Neuronal stem cell (in vitro differentiated cells): ENCODE results near the gene CD177. TPM values are rescaled to one million over a fixed set of nuclear protein-coding genes. Genes with fewer than 3 reads are reported as not detected.

Experiments
- DNase-seq: peaks from one replicate; pipeline ENCODE4 v3.0.0-alpha.2; 2013; ENCODE audit warnings: low spot score
- H2AFZ ChIP-seq: one replicate; pipeline ENCODE4 v1.6.1; 2013; ENCODE audit warnings: mild to moderate bottlenecking, low read length, inconsistent platforms
- H2AK5ac ChIP-seq: 2 replicates; pipeline ENCODE4 v1.6.1; 2013; ENCODE audit warnings: low read depth, mild to moderate bottlenecking, inconsistent platforms, low read length, moderate library complexity, mixed read lengths
- H2BK120ac ChIP-seq: 2 replicates; pipeline ENCODE4 v1.6.1; 2013; ENCODE audit warnings: low read depth, mild to moderate bottlenecking, inconsistent platforms, low read length, moderate library complexity, mixed read lengths
- H2BK12ac ChIP-seq: one replicate; pipeline ENCODE4 v1.6.1; 2013; ENCODE audit warnings: low read length, inconsistent platforms
- H2BK15ac ChIP-seq: 2 replicates; pipeline ENCODE4 v1.6.1; 2013; ENCODE audit warnings: mild to moderate bottlenecking, low read length, inconsistent platforms, mixed read lengths
- H2BK5ac ChIP-seq: one replicate; pipeline ENCODE4 v1.6.1; 2013; ENCODE audit warnings: inconsistent platforms, mild to moderate bottlenecking, low read length, moderate library complexity
- H3K14ac ChIP-seq: one replicate; pipeline ENCODE4 v1.6.1; 2013; ENCODE audit warnings: low read length, inconsistent platforms
- H3K18ac ChIP-seq: 2 replicates; pipeline ENCODE4 v1.6.1; 2013; ENCODE audit warnings: low read length, inconsistent platforms
- H3K23ac ChIP-seq: 2 replicates; pipeline ENCODE4 v1.6.1; 2013; ENCODE audit warnings: low read depth, mild to moderate bottlenecking, mixed read lengths, low read length, inconsistent platforms; ENCODE audit not compliant: poor library complexity
- H3K27ac ChIP-seq: replicated peaks from 3 replicates; pipeline ENCODE4 v1.5.1; 2013; ENCODE audit warnings: low read length, inconsistent platforms
- H3K27me3 ChIP-seq, 3 experiments: 2 replicates each; pipeline ENCODE4 v1.6.1; 2013; ENCODE audit warnings: low read length in 3 of 3, mild to moderate bottlenecking in 2 of 3, inconsistent platforms in 1 of 3, low read depth in 1 of 3, mixed read lengths in 1 of 3, moderate library complexity in 1 of 3; ENCODE audit not compliant: control insufficient read depth in 3 of 3, insufficient read depth in 3 of 3
- H3K36me3 ChIP-seq, 2 donors: replicated peaks in 1 of 2; 2 replicates each; pipeline ENCODE4 v1.6.1; 2013; ENCODE audit warnings: low read length in 2 of 2; ENCODE audit not compliant: control insufficient read depth in 2 of 2, insufficient read depth in 2 of 2
- H3K4ac ChIP-seq: 2 replicates; pipeline ENCODE4 v1.6.1; 2013; ENCODE audit warnings: inconsistent platforms, mild to moderate bottlenecking, low read length, moderate library complexity
- H3K4me1 ChIP-seq, 2 donors: 1 replicate in 1 of 2; 2 replicates in 1 of 2; pipeline ENCODE4 v1.6.1; 2013; ENCODE audit warnings: low read length in 2 of 2, low read depth in 1 of 2; ENCODE audit not compliant: control insufficient read depth in 2 of 2, insufficient read depth in 1 of 2
- H3K4me2 ChIP-seq: one replicate; pipeline ENCODE4 v1.6.1; 2013; ENCODE audit warnings: mild to moderate bottlenecking, low read length, inconsistent platforms; ENCODE audit not compliant: insufficient read depth, poor library complexity, severe bottlenecking
- H3K4me3 ChIP-seq, 2 donors: 2 replicates each; pipeline ENCODE4 v1.5.1; 2013; ENCODE audit warnings: low read length in 2 of 2, mild to moderate bottlenecking in 2 of 2, inconsistent platforms in 1 of 2, moderate library complexity in 1 of 2
- H3K79me1 ChIP-seq: one replicate; pipeline ENCODE4 v1.6.1; 2013; ENCODE audit warnings: low read depth, mild to moderate bottlenecking, inconsistent platforms, low read length, moderate library complexity
- H3K9ac ChIP-seq: one replicate; pipeline ENCODE4 v1.6.1; 2013; ENCODE audit warnings: mild to moderate bottlenecking, low read depth, low read length, inconsistent platforms; ENCODE audit not compliant: poor library complexity
- H3K9me3 ChIP-seq, 2 donors: replicated peaks in 1 of 2; 2 replicates each; pipeline versions ENCODE3 to v1.6.1; 2013; ENCODE audit warnings: low read length in 2 of 2, mild to moderate bottlenecking in 2 of 2, inconsistent platforms in 1 of 2, low read depth in 1 of 2, mixed read lengths in 1 of 2, moderate library complexity in 1 of 2; ENCODE audit not compliant: control insufficient read depth in 2 of 2, insufficient read depth in 1 of 2
- H4K8ac ChIP-seq: one replicate; pipeline ENCODE4 v1.6.1; 2013; ENCODE audit warnings: low read depth, mild to moderate bottlenecking, inconsistent platforms, low read length, moderate library complexity
- H4K91ac ChIP-seq: one replicate; pipeline ENCODE4 v1.6.1; 2013; ENCODE audit warnings: low read length, low read depth, mild to moderate bottlenecking, inconsistent platforms; ENCODE audit not compliant: poor library complexity
- WGBS, 2 donors: extraction: QIAGEN DNeasy Blood & Tissue Kit; methylation state at CpG; one replicate each; pipeline ENCODE4 v1.1.7; 2013; ENCODE audit warnings: missing lambda C conversion rate in 2 of 2, mixed read lengths in 1 of 2; ENCODE audit not compliant: insufficient read length in 2 of 2, insufficient replicate concordance in 1 of 2; ENCODE audit errors: extremely low coverage in 2 of 2; 5-methylcytosine and 5-hydroxymethylcytosine counted together
- polyA plus RNA-seq, 2 experiments: library from polyadenylated mRNA; stranded (reverse); fragments of 200-250 nt; gene quantifications; one replicate each; pipeline ENCODE4 v1.2.3, GENCODE V29; 2013

The CD177 gene, protein sequence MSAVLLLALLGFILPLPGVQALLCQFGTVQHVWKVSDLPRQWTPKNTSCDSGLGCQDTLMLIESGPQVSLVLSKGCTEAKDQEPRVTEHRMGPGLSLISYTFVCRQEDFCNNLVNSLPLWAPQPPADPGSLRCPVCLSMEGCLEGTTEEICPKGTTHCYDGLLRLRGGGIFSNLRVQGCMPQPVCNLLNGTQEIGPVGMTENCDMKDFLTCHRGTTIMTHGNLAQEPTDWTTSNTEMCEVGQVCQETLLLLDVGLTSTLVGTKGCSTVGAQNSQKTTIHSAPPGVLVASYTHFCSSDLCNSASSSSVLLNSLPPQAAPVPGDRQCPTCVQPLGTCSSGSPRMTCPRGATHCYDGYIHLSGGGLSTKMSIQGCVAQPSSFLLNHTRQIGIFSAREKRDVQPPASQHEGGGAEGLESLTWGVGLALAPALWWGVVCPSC
- 0.24 TPM for polyA plus RNA-seq (2013, experiment 1 of 2)
- polyA plus RNA-seq (2013, experiment 2 of 2), result 0.18 TPM

- Histone ChIP-seq H3K4ac (no peak within 1 kb of the TSS), H2AFZ (peak within 1 kb of the TSS; percentile 56), H2BK120ac (no peak within 1 kb of the TSS), H3K9me3 (no peaks in the 10 kb centered on the region), H3K27ac (no peak within 1 kb of the TSS), H3K9ac (peak within 1 kb of the TSS; percentile 75), H3K14ac (peak within 1 kb of the TSS; percentile 25), H4K8ac (peak within 1 kb of the TSS; percentile 65), H2AK5ac (no peak within 1 kb of the TSS), H4K91ac (no peak within 1 kb of the TSS), H3K18ac (peak within 1 kb of the TSS; percentile 94), H3K36me3 (no peaks in the 10 kb centered on the region), H3K23ac (peak within 1 kb of the TSS; percentile 25), H3K27me3 (peaks cover 0 to 29% (median 6%) of the 10 kb centered on the region in 3 experiments), H2BK15ac (peak within 1 kb of the TSS; percentile 9), H3K79me1 (no peaks in the 10 kb centered on the region), H2BK5ac (peak within 1 kb of the TSS; percentile 21), H3K4me2 (peak within 1 kb of the TSS; percentile 95), H2BK12ac (no peak within 1 kb of the TSS), H3K4me3 (peak within 1 kb of the TSS in 1 of 2 donors; percentile 74), H3K4me1 (peaks cover 0 to 4% of the 10 kb centered on the region in 2 donors)
- no CpG with 5 or more reads among the region's 27 CpGs for WGBS, 2 donors
- DNase-seq, result peak; percentile 3
Observed at GRCh38 chr19:43353606-43354304, at the start of gene CD177. TSS of gene CD177 (plus strand) at chr19:43353686. CDS start at chr19:43353715, 29 bp downstream.

GRCh38 chr19:43305642-43306041 is 47.8 kb upstream of the CD177 start:
- Histone ChIP-seq H3K27ac (no peak overlapping the region), H3K23ac (no peak overlapping the region), H4K8ac (no peak overlapping the region), H3K9ac (no peak overlapping the region), H4K91ac (no peak overlapping the region), H2BK120ac (no peak overlapping the region), H2BK15ac (no peak overlapping the region), H3K9me3 (peaks cover 0 to 52% of the 10 kb centered on the region in 2 donors), H3K14ac (no peak overlapping the region), H3K36me3 (no peaks in the 10 kb centered on the region), H3K79me1 (no peaks in the 10 kb centered on the region), H3K4me2 (no peak overlapping the region), H3K27me3 (no peaks in the 10 kb centered on the region), H3K4ac (no peak overlapping the region), H3K4me1 (no peaks in the 10 kb centered on the region), H2AK5ac (no peak overlapping the region), H3K4me3 (no peak overlapping the region), H2AFZ (no peak overlapping the region), H3K18ac (no peak overlapping the region), H2BK5ac (no peak overlapping the region), H2BK12ac (no peak overlapping the region)
- no CpG with 5 or more reads among the region's 5 CpGs for WGBS, 2 donors
- no peak for DNase-seq

DNA sequence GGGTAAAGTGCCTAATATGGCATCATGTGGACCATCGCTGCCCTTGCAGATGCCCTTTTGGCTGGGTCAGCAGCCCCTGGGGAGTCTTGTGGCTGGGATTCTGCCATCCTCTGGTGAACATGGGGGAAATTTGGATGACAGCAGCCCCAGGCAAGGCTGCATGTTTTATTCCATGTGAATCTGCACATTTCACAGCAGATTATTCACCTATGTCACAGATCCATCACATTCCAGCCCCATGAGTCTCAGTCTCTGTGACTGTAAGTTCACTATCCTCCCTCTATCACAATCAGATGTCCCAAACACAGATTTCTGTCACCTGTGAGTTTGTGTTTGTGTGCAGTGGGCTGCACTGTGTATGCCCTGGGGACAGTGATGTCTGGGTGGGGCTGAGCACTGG is 47.4 kb upstream of the CD177 start:
- Histone ChIP-seq H3K4ac (no peak overlapping the region), H3K27ac (no peak overlapping the region), H2BK15ac (no peak overlapping the region), H3K27me3 (no peaks in the 10 kb centered on the region), H3K9me3 (peaks cover 0 to 51% of the 10 kb centered on the region in 2 donors), H3K4me3 (no peak overlapping the region), H2AFZ (no peak overlapping the region), H3K79me1 (no peaks in the 10 kb centered on the region), H2AK5ac (no peak overlapping the region), H3K18ac (no peak overlapping the region), H4K91ac (no peak overlapping the region), H2BK120ac (no peak overlapping the region), H3K4me1 (no peaks in the 10 kb centered on the region), H3K14ac (no peak overlapping the region), H3K36me3 (no peaks in the 10 kb centered on the region), H2BK12ac (no peak overlapping the region), H2BK5ac (no peak overlapping the region), H3K23ac (no peak overlapping the region), H3K4me2 (no peak overlapping the region), H3K9ac (no peak overlapping the region), H4K8ac (no peak overlapping the region)
- WGBS, 2 donors, result no CpG with 5 or more reads among the region's 1 CpG
- DNase-seq, result no peak

DNA sequence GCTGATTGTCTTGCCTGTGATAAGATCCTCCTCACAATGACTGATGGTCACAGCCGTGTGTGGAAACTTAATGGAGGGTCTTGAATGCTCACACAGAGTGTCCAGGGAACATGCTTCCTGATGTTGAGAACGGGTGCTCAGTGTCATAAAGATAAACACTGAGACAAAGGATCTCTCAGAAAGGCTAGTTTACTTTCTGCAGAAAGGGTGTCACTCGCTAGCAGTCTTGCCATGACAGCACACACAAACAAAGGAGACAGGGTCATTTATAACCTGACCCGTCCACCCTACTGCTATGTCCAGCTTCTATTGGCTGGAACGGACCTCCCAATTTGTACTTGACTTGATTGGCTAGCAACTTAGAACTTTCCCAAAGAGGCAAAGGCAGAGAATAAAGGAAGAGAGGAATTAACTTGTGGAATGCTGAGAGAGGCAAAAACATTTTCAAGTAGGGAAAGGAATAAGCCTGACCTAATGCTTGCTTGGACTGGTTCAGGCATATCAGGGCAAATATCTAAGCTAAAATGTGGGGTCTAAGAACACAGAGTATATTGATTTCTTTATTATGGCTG is 45.2 kb upstream of the CD177 start:
- no peak for DNase-seq
- Histone ChIP-seq H3K4me1 (no peaks in the 10 kb centered on the region), H2AFZ (no peak overlapping the region), H3K9ac (no peak overlapping the region), H2BK5ac (no peak overlapping the region), H2BK15ac (no peak overlapping the region), H4K8ac (no peak overlapping the region), H3K4ac (no peak overlapping the region), H3K27ac (no peak overlapping the region), H2BK12ac (no peak overlapping the region), H3K4me3 (no peak overlapping the region), H2AK5ac (no peak overlapping the region), H3K9me3 (peaks cover 0 to 41% of the 10 kb centered on the region in 2 donors), H3K14ac (no peak overlapping the region), H3K36me3 (no peaks in the 10 kb centered on the region), H4K91ac (no peak overlapping the region), H3K4me2 (no peak overlapping the region), H2BK120ac (no peak overlapping the region), H3K23ac (no peak overlapping the region), H3K27me3 (no peaks in the 10 kb centered on the region), H3K79me1 (no peaks in the 10 kb centered on the region), H3K18ac (no peak overlapping the region)
- no CpG with 5 or more reads among the region's 5 CpGs for WGBS, 2 donors
